Kidney (tissue), 14 donors: ENCODE results near the gene MS4A6A. TPM values are rescaled to one million over a fixed set of nuclear protein-coding genes. Genes with fewer than 3 reads are reported as not detected.

ENCODE experiments used
- DNase-seq, 5 donors: peaks; one replicate each; pipeline ENCODE4 v3.0.0-alpha.2; 2013 to 2020
- FAIRE-seq: peaks from 2 replicates; lab custom pipeline; 2012; peaks lifted over from hg19 to GRCh38; lab: Jason Lieb, UNC
- H3K27ac ChIP-seq, 2 donors: one replicate each; pipeline ENCODE4 v1.7.0; 2013; ENCODE audit warnings: low read depth in 2 of 2, low read length in 2 of 2, inconsistent platforms in 1 of 2
- H3K27me3 ChIP-seq: one replicate; pipeline ENCODE4 v1.7.1; 2013; ENCODE audit warnings: low read length, inconsistent platforms; ENCODE audit not compliant: control insufficient read depth, insufficient read depth
- H3K36me3 ChIP-seq, 3 donors: one replicate each; pipeline versions ENCODE4 v1.7.0 to v1.7.1; 2013; ENCODE audit warnings: low read length in 3 of 3, control low read depth in 1 of 3, inconsistent platforms in 1 of 3; ENCODE audit not compliant: insufficient read depth in 3 of 3, control insufficient read depth in 2 of 3
- H3K4me1 ChIP-seq, 3 donors: one replicate each; pipeline versions ENCODE4 v1.7.0 to v1.7.1; 2013; ENCODE audit warnings: low read length in 3 of 3, inconsistent platforms in 1 of 3, low read depth in 1 of 3; ENCODE audit not compliant: control insufficient read depth in 2 of 3, insufficient read depth in 2 of 3
- H3K4me3 ChIP-seq, 3 donors: one replicate each; pipeline versions ENCODE4 v1.7.0 to v1.8.1; 2013; ENCODE audit warnings: low read length in 3 of 3, control low read depth in 1 of 3, inconsistent platforms in 1 of 3
- H3K9ac ChIP-seq, 3 donors: one replicate each; pipeline versions ENCODE4 v1.7.0 to v1.7.1; 2013; ENCODE audit warnings: low read length in 3 of 3, control low read depth in 1 of 3, inconsistent platforms in 1 of 3
- H3K9me3 ChIP-seq, 3 donors: one replicate each; pipeline versions ENCODE4 v1.7.0 to v1.7.1; 2013; ENCODE audit warnings: low read length in 3 of 3, control low read depth in 1 of 3, inconsistent platforms in 1 of 3; ENCODE audit not compliant: control insufficient read depth in 2 of 3, insufficient read depth in 1 of 3
- CTCF ChIP-seq: IDR thresholded peaks from 3 replicates; pipeline ENCODE4 v1.5.1; 2012; ENCODE audit warnings: mild to moderate bottlenecking, moderate library complexity, borderline replicate concordance; ENCODE audit not compliant: insufficient read depth; ENCODE audit errors: extremely low read depth
- intact Hi-C: fragments of 100-400 bp; cut with DNase I; formaldehyde crosslinking; loops from one replicate; pipeline ENCODE4 v1.11.1; 2022
- polyA plus RNA-seq: library from polyadenylated mRNA; stranded (reverse); fragments of 350-450 nt; fragmentation: Illumina TruSeq; extraction: RNeasy Lipid Tissue Mini Kit (QIAGEN cat#74804); gene quantifications from one replicate; pipeline ENCODE4 v1.2.3, GENCODE V29; 2014; ENCODE audit warnings: low read depth, low replicate concordance; ENCODE audit not compliant: insufficient read depth
- total RNA-seq: library from RNA; stranded (reverse); fragmentation: NEBNext Ultra II Directional; extraction: Animal tissue kit (Norgen Biotek cat#: 25700); gene quantifications from one replicate; pipeline ENCODE4 v1.2.1, GENCODE V29; 2021
- donor health status: control.
- donor health status: control.
- donor health status: control.
- donor health status: control.
- donor health status: control.
- donor health status: DM: yes; HTN: yes; CAD: no.
- donor health status: Normal renal cell carcinoma (clear cell type).

MS4A6A gene
- total and polyA plus RNA-seq, 2 donors from 2014 or later: 16.7 to 145 TPM

- intact Hi-C loops: no loop called here
- no peaks in the 10 kb centered on the region for H3K27me3 ChIP-seq
- no peak overlapping the region for H3K4me3 ChIP-seq
- DNase-seq: no peak
- TF ChIP-seq CTCF: no peak
- H3K27ac ChIP-seq: no peak overlapping the region
- H3K9me3 ChIP-seq: no peaks in the 10 kb centered on the region
- no peak overlapping the region for H3K9ac ChIP-seq
- no peak for FAIRE-seq
- no peaks in the 10 kb centered on the region for H3K36me3 ChIP-seq
- H3K4me1 ChIP-seq: no peaks in the 10 kb centered on the region
Observed at GRCh38 chr11:60221692-60222091, 38.8 kb upstream of the MS4A6A start.

GRCh38 chr11:60221181-60221580 lies 38.3 kb upstream of the MS4A6A start:
- FAIRE-seq (no peak), DNase-seq (no peak)
- intact Hi-C loops: no loop called here
- H3K9me3 ChIP-seq: no peaks in the 10 kb centered on the region
- no peak overlapping the region for H3K4me3 ChIP-seq
- H3K9ac ChIP-seq: no peak overlapping the region
- TF ChIP-seq CTCF: no peak
- H3K27ac ChIP-seq: no peak overlapping the region
- H3K36me3 ChIP-seq: no peaks in the 10 kb centered on the region
- H3K4me1 ChIP-seq: no peaks in the 10 kb centered on the region
- no peaks in the 10 kb centered on the region for H3K27me3 ChIP-seq

GRCh38 chr11:60214386-60214785 lies 31.5 kb upstream of the MS4A6A start:
- intact Hi-C loops: no loop called here
- Histone ChIP-seq H3K9me3 (no peaks in the 10 kb centered on the region), H3K27me3 (no peaks in the 10 kb centered on the region), H3K36me3 (no peaks in the 10 kb centered on the region), H3K27ac (no peak overlapping the region), H3K9ac (no peak overlapping the region), H3K4me1 (no peaks in the 10 kb centered on the region), H3K4me3 (no peak overlapping the region)
- DNase-seq (no peak), FAIRE-seq (no peak)
- no peak for TF ChIP-seq CTCF

- FAIRE-seq (no peak), DNase-seq (no peak)
- no peaks in the 10 kb centered on the region for H3K36me3 ChIP-seq
- no peak overlapping the region for H3K9ac ChIP-seq
- no peak overlapping the region for H3K4me3 ChIP-seq
- no peak overlapping the region for H3K27ac ChIP-seq
- no peaks in the 10 kb centered on the region for H3K27me3 ChIP-seq
- no peaks in the 10 kb centered on the region for H3K4me1 ChIP-seq
- TF ChIP-seq CTCF: no peak
- no peaks in the 10 kb centered on the region for H3K9me3 ChIP-seq
- intact Hi-C loops: no loop called here
Observed at GRCh38 chr11:60211206-60211605, 28.3 kb upstream of the MS4A6A start.
